Thyroid gland (tissue), 4 donors: ENCODE measurements around the gene HRH1. TPM values are rescaled to one million over a fixed set of nuclear protein-coding genes. Genes with fewer than 3 reads are reported as not detected.
A peak's percentile ranks its signal among the peaks of the same experiment; 100 is the strongest.

ENCODE experiments used
- DNase-seq, 2 donors: peaks; one replicate each; pipeline ENCODE4 v3.0.0-alpha.2; 2019
- H3K27ac ChIP-seq, 3 donors: fragments of 200-600 bp; sonication (generic); 1 replicate in 2 of 3; 2 replicates in 1 of 3; pipeline ENCODE4 v1.5.1; 2016 to 2019; ENCODE audit warnings: mild to moderate bottlenecking in 1 of 3, moderate library complexity in 1 of 3
- H3K27me3 ChIP-seq: fragments of 200-600 bp; sonication (generic); one replicate; pipeline ENCODE4 v1.5.1; 2019
- H3K36me3 ChIP-seq, 2 donors: fragments of 200-600 bp; sonication (generic); one replicate each; pipeline ENCODE4 v1.5.1; 2016 to 2019
- H3K4me1 ChIP-seq, 2 donors: fragments of 200-600 bp; sonication (generic); one replicate each; pipeline ENCODE4 v1.5.1; 2017 to 2019
- H3K4me3 ChIP-seq, 3 donors: fragments of 200-600 bp; sonication (generic); replicated peaks in 1 of 3; 1 replicate in 2 of 3; 2 replicates in 1 of 3; pipeline ENCODE4 v1.5.1; 2016; ENCODE audit warnings: mild to moderate bottlenecking in 1 of 3
- H3K9me3 ChIP-seq: fragments of 200-600 bp; sonication (generic); one replicate; pipeline ENCODE4 v1.5.1; 2017
- POLR2A ChIP-seq, 2 donors: fragments of 450-650 bp; IDR thresholded peaks; one replicate each; pipeline ENCODE4 v1.6.1; 2017; ENCODE audit warnings: antibody characterized with exemption in 2 of 2, mild to moderate bottlenecking in 2 of 2, moderate library complexity in 1 of 2
- WGBS, 2 donors: methylation state at CpG; one replicate each; pipeline ENCODE4 v1.1.5; 2017; 5-methylcytosine and 5-hydroxymethylcytosine counted together
- intact Hi-C: fragments of 100-400 bp; cut with DNase I; formaldehyde crosslinking; loops from one replicate; pipeline ENCODE4 v1.15.1; 2023
- total RNA-seq, 4 donors: library from RNA; depleted of rRNA; stranded (reverse); fragments of >200 nt; gene quantifications; one replicate each; pipeline ENCODE4 v1.2.3, GENCODE V29; 2016
- TF ChIP-seq, protein P1 (sequence below), 6 experiments: fragments of 200-600 bp in 3 of 6; fragments of 450-650 bp in 3 of 6; sonication (generic) in 3 of 6; IDR thresholded peaks; one replicate each; pipeline ENCODE4 v1.5.1; 2016 to 2019; ENCODE audit warnings: antibody characterized with exemption in 6 of 6, mild to moderate bottlenecking in 2 of 6, inconsistent platforms in 1 of 6, moderate library complexity in 1 of 6

Gene HRH1
- total RNA-seq, 4 donors from 2014 or later = 1.9 to 2.6 (median 2.4) TPM; not detected in 1

DNA sequence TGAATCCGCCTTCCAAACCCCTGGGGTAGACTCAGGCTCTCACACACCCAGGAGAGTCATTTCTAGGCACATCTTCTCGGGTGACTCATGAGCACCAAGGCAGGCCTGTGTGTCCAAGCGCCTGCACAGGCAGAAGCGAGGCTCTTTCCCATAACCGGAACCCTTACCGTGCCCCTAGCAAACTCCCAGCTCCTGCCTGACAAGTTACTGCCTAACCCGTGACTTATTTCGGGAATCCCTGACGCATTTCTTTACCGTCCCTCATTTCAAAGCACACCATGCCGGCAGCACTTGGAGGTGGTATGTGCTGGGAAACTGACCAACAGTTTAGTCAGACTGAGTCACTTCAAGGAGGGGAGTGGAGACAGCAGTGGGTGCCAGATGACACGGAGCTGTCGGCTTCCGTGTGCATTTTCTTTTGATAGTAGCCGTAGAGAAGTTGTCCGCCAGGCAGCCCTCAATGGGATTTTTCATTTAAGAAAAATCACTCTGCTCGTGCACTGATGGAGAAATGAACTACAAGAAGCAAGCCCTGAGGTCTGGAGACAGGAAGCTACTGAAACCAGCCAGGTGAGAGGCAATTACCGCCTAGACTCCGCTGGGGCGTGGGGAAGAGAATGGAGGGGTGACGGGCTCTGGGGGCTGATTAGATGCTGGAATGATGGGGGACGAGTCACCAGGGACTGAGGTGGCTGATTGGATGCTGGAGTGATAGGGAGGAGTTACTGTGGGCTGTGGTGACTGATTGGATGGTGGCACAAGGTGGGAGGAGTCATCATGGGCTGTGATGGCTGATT is 17.3 kb upstream of the HRH1 start:
- Histone ChIP-seq H3K4me1 (no peaks in the 10 kb centered on the region), H3K9me3 (no peaks in the 10 kb centered on the region), H3K36me3 (no peaks in the 10 kb centered on the region), H3K27ac (peak overlapping the region in 1 of 3 donors; percentile 10), H3K4me3 (no peak overlapping the region), H3K27me3 (no peaks in the 10 kb centered on the region)
- intact Hi-C loops = no loop called here
- no peak for DNase-seq
- 77 to 81% methylated on average over 22 of the region's 22 CpGs for WGBS, 2 donors
- TF ChIP-seq POLR2A (IDR thresholded peaks at IDR 0.05) = no peak
- TF ChIP-seq, protein P1, sequence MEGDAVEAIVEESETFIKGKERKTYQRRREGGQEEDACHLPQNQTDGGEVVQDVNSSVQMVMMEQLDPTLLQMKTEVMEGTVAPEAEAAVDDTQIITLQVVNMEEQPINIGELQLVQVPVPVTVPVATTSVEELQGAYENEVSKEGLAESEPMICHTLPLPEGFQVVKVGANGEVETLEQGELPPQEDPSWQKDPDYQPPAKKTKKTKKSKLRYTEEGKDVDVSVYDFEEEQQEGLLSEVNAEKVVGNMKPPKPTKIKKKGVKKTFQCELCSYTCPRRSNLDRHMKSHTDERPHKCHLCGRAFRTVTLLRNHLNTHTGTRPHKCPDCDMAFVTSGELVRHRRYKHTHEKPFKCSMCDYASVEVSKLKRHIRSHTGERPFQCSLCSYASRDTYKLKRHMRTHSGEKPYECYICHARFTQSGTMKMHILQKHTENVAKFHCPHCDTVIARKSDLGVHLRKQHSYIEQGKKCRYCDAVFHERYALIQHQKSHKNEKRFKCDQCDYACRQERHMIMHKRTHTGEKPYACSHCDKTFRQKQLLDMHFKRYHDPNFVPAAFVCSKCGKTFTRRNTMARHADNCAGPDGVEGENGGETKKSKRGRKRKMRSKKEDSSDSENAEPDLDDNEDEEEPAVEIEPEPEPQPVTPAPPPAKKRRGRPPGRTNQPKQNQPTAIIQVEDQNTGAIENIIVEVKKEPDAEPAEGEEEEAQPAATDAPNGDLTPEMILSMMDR (IDR thresholded peaks at IDR 0.05) = no peak

DNA sequence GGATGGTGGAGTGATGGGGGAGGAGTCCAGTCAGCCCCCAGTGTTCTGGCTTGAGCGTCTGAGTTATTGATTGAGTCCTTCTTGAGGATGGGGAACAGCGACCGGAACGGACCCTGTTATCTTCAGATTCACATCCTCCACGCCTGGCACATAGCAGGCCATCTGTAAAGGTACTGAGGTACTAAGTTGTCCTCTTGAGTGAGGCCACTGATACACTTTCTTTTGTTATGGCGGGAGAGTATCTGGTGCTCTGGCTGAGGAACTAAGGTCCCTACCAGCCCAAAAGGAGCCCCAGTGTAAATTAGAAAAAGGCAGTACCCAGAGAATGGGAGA is 16.7 kb upstream of the HRH1 start:
- H3K4me3 ChIP-seq = no peak overlapping the region
- intact Hi-C loops = no loop called here

DNA sequence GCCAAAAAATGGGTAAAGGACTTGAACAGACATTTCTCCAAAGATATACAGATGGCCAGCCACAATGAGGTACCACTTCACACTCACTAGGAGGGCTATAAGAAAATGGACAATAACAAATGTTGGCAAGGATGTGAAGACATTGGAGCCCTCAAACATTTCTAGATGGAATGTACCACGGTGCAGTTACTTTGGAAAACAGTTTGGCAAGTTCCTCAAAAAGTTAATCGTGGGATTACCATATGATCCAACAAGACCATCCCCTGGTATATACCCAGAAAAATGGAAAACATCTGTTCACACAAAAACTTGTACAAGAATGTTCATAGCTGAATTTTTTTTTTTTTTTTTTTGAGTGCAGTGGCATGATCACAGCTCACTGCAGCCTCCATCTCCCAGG is 15.9 kb upstream of the HRH1 start:
- H3K27ac ChIP-seq = no peak overlapping the region

More for the DNA sequence above, 16.7 kb upstream of the HRH1 start:
- 89 to 90% methylated on average over 6 of the region's 6 CpGs for WGBS, 2 donors
- no peak for DNase-seq
- Histone ChIP-seq H3K36me3 (no peaks in the 10 kb centered on the region), H3K27ac (no peak overlapping the region), H3K9me3 (no peaks in the 10 kb centered on the region), H3K4me1 (no peaks in the 10 kb centered on the region), H3K27me3 (no peaks in the 10 kb centered on the region)
- TF ChIP-seq POLR2A (IDR thresholded peaks at IDR 0.05) = no peak
- TF ChIP-seq, protein P1 (IDR thresholded peaks at IDR 0.05) = no peak

DNA sequence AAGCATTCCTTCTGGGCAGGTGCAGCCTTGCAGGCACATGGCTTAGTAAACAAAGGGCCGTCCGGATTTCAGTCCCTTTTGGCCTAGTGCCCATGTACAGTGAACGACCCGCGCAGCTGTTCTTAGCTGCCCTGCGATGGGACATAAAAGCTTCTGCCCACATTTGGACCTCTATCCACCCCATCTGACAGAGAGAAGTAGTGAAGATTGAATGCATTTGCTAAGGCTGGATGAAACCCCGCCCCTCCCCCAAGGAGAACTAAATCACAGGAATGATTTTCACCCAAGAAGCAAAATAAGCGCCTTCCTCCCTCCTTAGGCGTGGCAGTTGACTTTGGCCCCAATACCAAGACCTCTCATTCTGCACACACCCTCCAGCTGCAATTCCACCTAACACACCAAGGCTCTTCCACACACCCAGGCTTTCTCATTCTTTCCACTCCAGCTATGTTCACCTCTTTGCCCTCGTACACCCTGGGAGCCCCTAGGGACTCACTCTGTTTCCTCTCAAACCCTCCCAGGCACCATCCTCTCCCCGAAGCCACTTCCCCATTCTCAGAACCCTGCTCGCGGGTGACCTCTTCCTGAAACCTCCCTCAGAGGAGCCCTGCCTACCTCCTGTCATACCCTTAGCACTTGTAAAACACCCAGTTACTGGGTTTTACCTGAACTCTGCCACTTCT is 14.1 kb upstream of the HRH1 start:
- Histone ChIP-seq H3K27me3 (peaks cover 4% of the 10 kb centered on the region), H3K4me1 (no peaks in the 10 kb centered on the region), H3K4me3 (no peak overlapping the region), H3K27ac (no peak overlapping the region), H3K9me3 (no peaks in the 10 kb centered on the region), H3K36me3 (no peaks in the 10 kb centered on the region)
- DNase-seq = no peak
- 35 to 43% methylated on average over 13 of the region's 13 CpGs for WGBS, 2 donors
- intact Hi-C loops = no loop called here
- TF ChIP-seq POLR2A (IDR thresholded peaks at IDR 0.05) = no peak
- TF ChIP-seq, protein P1 (IDR thresholded peaks at IDR 0.05) = no peak

More for the DNA sequence above, 15.9 kb upstream of the HRH1 start:
- H3K4me3 ChIP-seq = no peak overlapping the region
- WGBS, 2 donors = 84 to 85% methylated on average over 2 of the region's 2 CpGs
- H3K36me3 ChIP-seq = no peaks in the 10 kb centered on the region
- H3K27me3 ChIP-seq = no peaks in the 10 kb centered on the region
- no peaks in the 10 kb centered on the region for H3K4me1 ChIP-seq
- TF ChIP-seq, protein P1 (IDR thresholded peaks at IDR 0.05) = no peak
- no peak for TF ChIP-seq POLR2A (IDR thresholded peaks at IDR 0.05)
- intact Hi-C loops = no loop called here
- DNase-seq = no peak
- H3K9me3 ChIP-seq = no peaks in the 10 kb centered on the region

DNA sequence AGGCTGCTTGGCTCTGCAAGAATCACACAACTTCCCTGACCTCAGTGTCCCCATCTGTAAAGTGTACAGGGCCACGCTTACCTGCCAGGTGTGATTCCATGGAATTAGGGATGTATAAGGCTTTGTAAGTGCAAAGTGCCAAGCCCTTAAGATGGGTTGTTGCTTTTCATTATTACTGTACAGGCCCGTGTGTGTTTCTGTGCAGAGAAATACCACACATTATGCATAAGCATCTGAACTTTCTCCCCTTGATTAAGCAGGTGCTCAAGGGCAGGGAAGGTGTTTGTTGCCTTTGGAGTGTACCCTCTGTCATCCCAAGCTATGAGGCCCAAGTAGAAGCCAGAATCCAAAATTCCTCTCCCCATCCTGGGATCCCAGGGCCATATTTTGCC is 13.6 kb upstream of the HRH1 start:
- no peaks in the 10 kb centered on the region for H3K4me1 ChIP-seq
- DNase-seq = no peak
- H3K27me3 ChIP-seq = peaks cover 6% of the 10 kb centered on the region
- intact Hi-C loops = no loop called here
- WGBS, 2 donors = 62 to 84% methylated on average over 2 of the region's 2 CpGs
- H3K9me3 ChIP-seq = no peaks in the 10 kb centered on the region
- no peaks in the 10 kb centered on the region for H3K36me3 ChIP-seq
- no peak for TF ChIP-seq POLR2A (IDR thresholded peaks at IDR 0.05)
- TF ChIP-seq, protein P1 (IDR thresholded peaks at IDR 0.05) = no peak
- no peak overlapping the region for H3K27ac ChIP-seq
- H3K4me3 ChIP-seq = no peak overlapping the region
